Kidney epithelial cell (primary cell): ENCODE measurements around the gene R3HCC1L. TPM values are rescaled to one million over a fixed set of nuclear protein-coding genes. Genes with fewer than 3 reads are reported as not detected.
"Not testable (repeated sequence)": the region's sequence is repeated elsewhere in the genome, so short reads cannot be mapped to it uniquely, and the experiment has no call there.

ENCODE experiments used
- DNase-seq: peaks from one replicate; pipeline ENCODE4 v3.0.0-alpha.2; 2010; ENCODE audit warnings: low read depth
- H3K27me3 ChIP-seq: 2 replicates; pipeline ENCODE4 v1.6.0; 2011; ENCODE audit warnings: low read length; ENCODE audit not compliant: control insufficient read depth, insufficient read depth
- H3K36me3 ChIP-seq: 2 replicates; pipeline ENCODE4 v1.5.1; 2011; ENCODE audit warnings: low read length; ENCODE audit not compliant: control insufficient read depth, insufficient read depth
- H3K4me3 ChIP-seq: 2 replicates; pipeline ENCODE4 v1.5.1; 2011; ENCODE audit warnings: low read depth, mild to moderate bottlenecking, control low read depth, low read length
- CTCF ChIP-seq: IDR thresholded peaks from 2 replicates; pipeline ENCODE4 v1.5.1; 2011; ENCODE audit warnings: mild to moderate bottlenecking, moderate library complexity, low read length, control low read depth, inconsistent platforms; ENCODE audit not compliant: insufficient read depth, poor library complexity, severe bottlenecking
- total RNA-seq: library from RNA; depleted of rRNA; stranded (reverse); fragments of >200 nt; gene quantifications from 2 replicates; pipeline ENCODE4 v1.2.3, GENCODE V29; 2015

Gene R3HCC1L
- total RNA-seq, 1 donor from 2014 or later = 10.7 TPM

- no peaks in the 10 kb centered on the region for H3K36me3 ChIP-seq
- no peak for DNase-seq
- peak overlapping the region; percentile 78 for H3K4me3 ChIP-seq
- H3K27me3 ChIP-seq = peaks cover 2% of the 10 kb centered on the region
- no peak for TF ChIP-seq CTCF
These were observed 383 bp upstream of the R3HCC1L start for GRCh38 chr10:98134117-98134430.

GRCh38 chr10:98135222-98135899 lies 904 bp downstream of the R3HCC1L start:
- no peak for TF ChIP-seq CTCF
- Histone ChIP-seq H3K36me3 (no peaks in the 10 kb centered on the region), H3K27me3 (no peaks in the 10 kb centered on the region), H3K4me3 (peak overlapping the region; percentile 78)
- DNase-seq = no peak

- not testable (repeated sequence) for DNase-seq, H3K27me3 ChIP-seq, H3K36me3 ChIP-seq, H3K4me3 ChIP-seq
These were observed 2.3 kb downstream of the R3HCC1L start for GRCh38 chr10:98136775-98137174.

GRCh38 chr10:98138031-98138430 lies 3.6 kb downstream of the R3HCC1L start:
- Histone ChIP-seq H3K36me3 (no peaks in the 10 kb centered on the region), H3K4me3 (no peak overlapping the region), H3K27me3 (no peaks in the 10 kb centered on the region)
- no peak for DNase-seq
- TF ChIP-seq CTCF = no peak

GRCh38 chr10:98139431-98139830 lies 5.0 kb downstream of the R3HCC1L start:
- no peak for TF ChIP-seq CTCF
- Histone ChIP-seq H3K4me3 (no peak overlapping the region), H3K27me3 (no peaks in the 10 kb centered on the region), H3K36me3 (no peaks in the 10 kb centered on the region)
- DNase-seq = no peak

GRCh38 chr10:98141484-98142073 lies 7.1 kb downstream of the R3HCC1L start:
- H3K36me3 ChIP-seq = no peaks in the 10 kb centered on the region
- H3K27me3 ChIP-seq = no peaks in the 10 kb centered on the region
- no peak for TF ChIP-seq CTCF
- DNase-seq = no peak
- H3K4me3 ChIP-seq = no peak overlapping the region
